ENCODE measurements around the gene MADD. TPM values are rescaled to one million over a fixed set of nuclear protein-coding genes. Genes with fewer than 3 reads are reported as not detected.

The MADD gene
- total RNA-seq, 2 donors from 2014 or later, result 155 to 209 TPM

DNA sequence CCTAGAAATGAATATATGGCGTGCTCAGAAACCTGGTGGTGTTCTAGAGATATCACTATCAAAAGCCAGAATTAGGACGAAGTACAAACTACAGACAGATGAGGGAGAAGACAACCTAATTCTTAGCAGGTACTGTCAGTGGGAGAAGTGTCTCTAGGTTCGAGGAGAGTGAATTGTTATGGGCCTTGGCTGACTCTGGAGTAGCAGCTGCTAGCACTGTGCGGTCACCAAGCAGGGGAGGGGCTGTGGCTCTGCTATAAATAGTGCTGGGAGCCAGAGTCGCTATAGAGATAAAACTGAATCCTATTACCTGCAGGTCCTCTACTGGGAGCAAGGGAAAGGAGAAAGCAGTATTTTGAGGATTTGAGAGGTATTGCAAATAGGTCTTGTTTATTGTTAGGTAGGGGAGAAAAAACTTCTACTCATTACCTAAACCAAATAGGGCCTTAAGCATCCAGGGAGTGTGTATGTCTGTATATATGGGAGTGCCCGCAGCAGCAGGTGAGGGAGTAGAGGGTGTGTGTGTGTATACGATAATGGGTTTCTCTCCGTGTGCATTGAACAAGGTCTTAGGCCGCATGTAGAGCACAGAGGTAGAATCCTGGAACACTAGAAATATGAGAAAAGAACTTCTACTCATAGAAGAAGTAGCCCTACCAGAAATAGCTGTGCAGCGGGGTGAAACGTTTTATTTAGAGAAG, 2.2 kb downstream of the MADD start:
- H3K27ac Mint-ChIP-seq, result peak overlapping the region; percentile 93
- no peaks in the 10 kb centered on the region for H3K36me3 Mint-ChIP-seq (ENCODE audit: low read depth)
- H3K27me3 Mint-ChIP-seq, result no peaks in the 10 kb centered on the region
- DNase-seq (no peak), ATAC-seq (no peak)
- peak overlapping the region; percentile 75 for H3K4me3 Mint-ChIP-seq
- no peaks in the 10 kb centered on the region for H3K9me3 ChIP-seq (ENCODE audit: control insufficient read depth, low read length, poor library complexity, severe bottlenecking)
- peaks cover 43% of the 10 kb centered on the region for H3K4me1 Mint-ChIP-seq

DNA sequence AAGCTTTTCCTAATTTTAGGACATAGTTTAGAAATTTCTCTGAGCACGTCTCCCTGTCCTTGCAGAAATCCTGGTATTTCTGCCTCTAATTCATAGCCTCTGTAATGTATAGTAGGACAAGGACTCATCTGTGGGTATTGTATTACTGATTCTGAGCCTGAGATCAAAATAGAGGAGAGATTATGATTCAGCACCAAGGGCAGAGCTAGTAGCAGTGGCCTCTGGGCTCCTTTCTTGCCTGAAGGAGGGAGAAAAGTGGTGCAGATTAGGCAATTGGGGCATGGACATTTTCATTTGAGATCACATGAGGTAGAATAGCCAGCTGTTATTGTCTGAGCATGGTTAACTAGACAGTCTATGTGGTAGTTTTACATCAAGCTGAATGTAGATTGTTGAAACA, 2.8 kb downstream of the MADD start:
- H3K36me3 Mint-ChIP-seq (ENCODE audit: low read depth), result no peaks in the 10 kb centered on the region
- no peaks in the 10 kb centered on the region for H3K9me3 ChIP-seq (ENCODE audit: control insufficient read depth, low read length, poor library complexity, severe bottlenecking)
- ATAC-seq (no peak), DNase-seq (no peak)
- H3K4me1 Mint-ChIP-seq, result peaks cover 43% of the 10 kb centered on the region
- H3K27me3 Mint-ChIP-seq, result no peaks in the 10 kb centered on the region
- peak overlapping the region; percentile 56 for H3K27ac Mint-ChIP-seq
- peak overlapping the region; percentile 36 for H3K4me3 Mint-ChIP-seq

DNA sequence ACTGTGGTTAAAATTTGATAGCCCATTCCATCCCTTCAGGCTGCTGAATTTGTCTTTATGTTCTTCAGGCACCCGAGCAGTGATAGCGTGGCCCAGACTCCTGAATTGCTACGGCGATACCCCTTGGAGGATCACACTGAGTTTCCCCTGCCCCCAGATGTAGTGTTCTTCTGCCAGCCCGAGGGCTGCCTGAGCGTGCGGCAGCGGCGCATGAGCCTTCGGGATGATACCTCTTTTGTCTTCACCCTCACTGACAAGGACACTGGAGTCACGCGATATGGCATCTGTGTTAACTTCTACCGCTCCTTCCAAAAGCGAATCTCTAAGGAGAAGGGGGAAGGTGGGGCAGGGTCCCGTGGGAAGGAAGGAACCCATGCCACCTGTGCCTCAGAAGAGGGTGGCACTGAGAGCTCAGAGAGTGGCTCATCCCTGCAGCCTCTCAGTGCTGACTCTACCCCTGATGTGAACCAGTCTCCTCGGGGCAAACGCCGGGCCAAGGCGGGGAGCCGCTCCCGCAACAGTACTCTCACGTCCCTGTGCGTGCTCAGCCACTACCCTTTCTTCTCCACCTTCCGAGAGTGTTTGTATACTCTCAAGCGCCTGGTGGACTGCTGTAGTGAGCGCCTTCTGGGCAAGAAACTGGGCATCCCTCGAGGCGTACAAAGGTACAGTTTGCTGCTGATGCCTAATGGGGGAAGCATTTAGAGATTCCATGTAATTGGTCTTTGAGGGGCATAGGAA, 4.7 kb downstream of the MADD start:
- no peaks in the 10 kb centered on the region for H3K9me3 ChIP-seq (ENCODE audit: control insufficient read depth, low read length, poor library complexity, severe bottlenecking)
- Mint-ChIP-seq H3K4me3 (no peak overlapping the region), H3K27ac (peak overlapping the region; percentile 56), H3K36me3 (ENCODE audit: low read depth) (no peaks in the 10 kb centered on the region), H3K27me3 (no peaks in the 10 kb centered on the region), H3K4me1 (peaks cover 29% of the 10 kb centered on the region)
- no peak for ATAC-seq
- DNase-seq, result no peak

DNA sequence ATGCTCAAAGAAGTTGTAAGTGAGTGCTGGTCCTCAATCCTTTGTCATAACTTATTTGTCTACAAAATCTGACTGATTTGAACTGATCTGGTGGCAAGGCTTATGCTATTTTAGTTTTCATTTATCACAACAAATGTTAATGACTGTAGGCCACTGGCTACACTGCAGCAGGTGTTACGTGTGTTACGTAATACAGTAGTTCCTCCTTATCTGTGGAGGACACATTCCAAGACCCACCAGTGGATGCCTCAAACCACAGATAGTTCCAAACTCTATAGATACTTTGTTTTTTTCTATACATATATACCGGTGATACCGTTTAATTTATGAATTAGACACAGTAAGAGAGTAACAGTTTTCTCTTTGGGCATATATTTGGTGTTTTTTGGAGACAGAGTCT, 7.0 kb downstream of the MADD start:
- H3K4me3 Mint-ChIP-seq, result no peak overlapping the region
- H3K27ac Mint-ChIP-seq, result no peak overlapping the region
- ATAC-seq, result no peak
- peaks cover 19% of the 10 kb centered on the region for H3K4me1 Mint-ChIP-seq
- DNase-seq, result no peak
- peaks cover 4% of the 10 kb centered on the region for H3K36me3 Mint-ChIP-seq (ENCODE audit: low read depth)
- H3K9me3 ChIP-seq (ENCODE audit: control insufficient read depth, low read length, poor library complexity, severe bottlenecking), result no peaks in the 10 kb centered on the region
- H3K27me3 Mint-ChIP-seq, result no peaks in the 10 kb centered on the region

- Mint-ChIP-seq H3K36me3 (ENCODE audit: low read depth) (peaks cover 8% of the 10 kb centered on the region), H3K4me3 (no peak overlapping the region), H3K27ac (no peak overlapping the region), H3K27me3 (no peaks in the 10 kb centered on the region), H3K4me1 (peaks cover 10% of the 10 kb centered on the region)
- H3K9me3 ChIP-seq (ENCODE audit: control insufficient read depth, low read length, poor library complexity, severe bottlenecking), result no peaks in the 10 kb centered on the region
- DNase-seq (no peak), ATAC-seq (no peak)
These were observed 8.1 kb downstream of the MADD start for GRCh38 chr11:47278058-47278457.

GRCh38 chr11:47278769-47279168, 8.8 kb downstream of the MADD start:
- no peak for DNase-seq
- Mint-ChIP-seq H3K4me1 (peaks cover 10% of the 10 kb centered on the region), H3K36me3 (ENCODE audit: low read depth) (peaks cover 8% of the 10 kb centered on the region), H3K27ac (no peak overlapping the region), H3K27me3 (no peaks in the 10 kb centered on the region), H3K4me3 (no peak overlapping the region)
- no peak for ATAC-seq
- no peaks in the 10 kb centered on the region for H3K9me3 ChIP-seq (ENCODE audit: control insufficient read depth, low read length, poor library complexity, severe bottlenecking)

- Mint-ChIP-seq H3K4me3 (no peak overlapping the region), H3K4me1 (peaks cover 12% of the 10 kb centered on the region), H3K36me3 (ENCODE audit: low read depth) (peaks cover 12% of the 10 kb centered on the region), H3K27me3 (no peaks in the 10 kb centered on the region), H3K27ac (no peak overlapping the region)
- DNase-seq, result no peak
- no peaks in the 10 kb centered on the region for H3K9me3 ChIP-seq (ENCODE audit: control insufficient read depth, low read length, poor library complexity, severe bottlenecking)
- ATAC-seq, result no peak
These were observed 10.2 kb downstream of the MADD start for GRCh38 chr11:47280099-47280498.

DNA sequence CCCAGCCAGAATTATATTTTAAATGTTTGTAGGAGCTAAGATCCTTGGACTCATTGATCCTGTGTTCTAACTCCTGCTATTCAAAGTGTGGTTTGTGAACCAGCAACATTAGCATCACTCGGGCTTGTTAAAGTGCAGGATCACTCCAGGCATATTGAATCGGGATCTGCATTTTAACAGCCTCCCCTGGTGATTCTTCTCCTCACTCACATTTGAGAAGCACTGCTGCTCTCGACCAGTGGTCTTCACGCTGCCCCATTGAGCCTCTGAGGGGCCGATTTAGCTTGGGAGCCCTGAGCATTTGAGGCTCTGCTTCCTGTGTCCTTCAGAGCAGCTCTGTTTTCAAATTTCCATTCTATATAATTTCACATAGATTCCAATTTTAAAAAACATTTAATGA, 10.9 kb downstream of the MADD start:
- peaks cover 15% of the 10 kb centered on the region for H3K36me3 Mint-ChIP-seq (ENCODE audit: low read depth)
- peaks cover 9% of the 10 kb centered on the region for H3K4me1 Mint-ChIP-seq
- no peak overlapping the region for H3K27ac Mint-ChIP-seq
- no peaks in the 10 kb centered on the region for H3K9me3 ChIP-seq (ENCODE audit: control insufficient read depth, low read length, poor library complexity, severe bottlenecking)
- H3K4me3 Mint-ChIP-seq, result no peak overlapping the region
- DNase-seq (no peak), ATAC-seq (no peak)
- no peaks in the 10 kb centered on the region for H3K27me3 Mint-ChIP-seq

GRCh38 chr11:47282462-47282861, 12.5 kb downstream of the MADD start:
- H3K27ac Mint-ChIP-seq, result no peak overlapping the region
- H3K4me3 Mint-ChIP-seq, result no peak overlapping the region
- ATAC-seq, result no peak
- H3K27me3 Mint-ChIP-seq, result no peaks in the 10 kb centered on the region
- H3K36me3 Mint-ChIP-seq (ENCODE audit: low read depth), result peaks cover 15% of the 10 kb centered on the region
- H3K9me3 ChIP-seq (ENCODE audit: control insufficient read depth, low read length, poor library complexity, severe bottlenecking), result no peaks in the 10 kb centered on the region
- H3K4me1 Mint-ChIP-seq, result peaks cover 6% of the 10 kb centered on the region
- no peak for DNase-seq

DNA sequence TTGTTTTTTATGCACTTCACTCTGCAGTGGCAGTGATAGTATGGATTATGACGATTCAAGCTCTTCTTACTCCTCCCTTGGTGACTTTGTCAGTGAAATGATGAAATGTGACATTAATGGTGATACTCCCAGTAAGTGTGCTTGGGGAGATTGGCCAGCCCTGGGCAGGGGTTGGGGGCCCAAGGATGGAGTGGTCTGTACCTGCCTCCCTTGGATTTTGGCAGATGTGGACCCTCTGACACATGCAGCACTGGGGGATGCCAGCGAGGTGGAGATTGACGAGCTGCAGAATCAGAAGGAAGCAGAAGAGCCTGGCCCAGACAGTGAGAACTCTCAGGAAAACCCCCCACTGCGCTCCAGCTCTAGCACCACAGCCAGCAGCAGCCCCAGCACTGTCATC, 14.2 kb downstream of the MADD start:
- ATAC-seq, result no peak
- peaks cover 15% of the 10 kb centered on the region for H3K36me3 Mint-ChIP-seq (ENCODE audit: low read depth)
- no peaks in the 10 kb centered on the region for H3K27me3 Mint-ChIP-seq
- peaks cover 6% of the 10 kb centered on the region for H3K4me1 Mint-ChIP-seq
- peak overlapping the region; percentile 21 for H3K4me3 Mint-ChIP-seq
- no peaks in the 10 kb centered on the region for H3K9me3 ChIP-seq (ENCODE audit: control insufficient read depth, low read length, poor library complexity, severe bottlenecking)
- no peak for DNase-seq
- no peak overlapping the region for H3K27ac Mint-ChIP-seq

GRCh38 chr11:47285969-47286770, 16.2 kb downstream of the MADD start:
- H3K4me3 Mint-ChIP-seq, result no peak overlapping the region
- H3K27me3 Mint-ChIP-seq, result no peaks in the 10 kb centered on the region
- DNase-seq, result no peak
- no peaks in the 10 kb centered on the region for H3K9me3 ChIP-seq (ENCODE audit: control insufficient read depth, low read length, poor library complexity, severe bottlenecking)
- no peak for ATAC-seq
- peaks cover 7% of the 10 kb centered on the region for H3K4me1 Mint-ChIP-seq
- peaks cover 18% of the 10 kb centered on the region for H3K36me3 Mint-ChIP-seq (ENCODE audit: low read depth)
- no peak overlapping the region for H3K27ac Mint-ChIP-seq

DNA sequence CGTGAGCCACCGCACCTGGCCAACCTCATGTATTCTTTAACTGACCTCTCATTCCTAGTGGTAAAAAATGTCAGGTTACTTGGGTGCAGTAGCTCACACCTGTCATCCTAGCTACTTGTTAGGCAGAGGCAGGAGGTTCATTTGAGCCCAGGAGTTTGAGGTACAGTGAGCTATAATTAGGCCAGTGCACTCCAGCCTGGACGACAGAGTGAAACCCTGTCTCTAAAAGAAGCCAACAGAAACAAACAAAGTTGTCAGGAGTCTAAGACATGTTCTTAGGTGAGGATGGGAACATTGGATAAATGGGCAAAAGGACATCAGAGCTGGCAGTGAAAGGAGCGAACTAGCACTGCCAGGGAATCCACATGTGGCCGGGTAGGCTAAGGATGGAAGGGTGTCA, 18.1 kb downstream of the MADD start:
- peaks cover 17% of the 10 kb centered on the region for H3K36me3 Mint-ChIP-seq (ENCODE audit: low read depth)
- no peaks in the 10 kb centered on the region for H3K9me3 ChIP-seq (ENCODE audit: control insufficient read depth, low read length, poor library complexity, severe bottlenecking)

DNA sequence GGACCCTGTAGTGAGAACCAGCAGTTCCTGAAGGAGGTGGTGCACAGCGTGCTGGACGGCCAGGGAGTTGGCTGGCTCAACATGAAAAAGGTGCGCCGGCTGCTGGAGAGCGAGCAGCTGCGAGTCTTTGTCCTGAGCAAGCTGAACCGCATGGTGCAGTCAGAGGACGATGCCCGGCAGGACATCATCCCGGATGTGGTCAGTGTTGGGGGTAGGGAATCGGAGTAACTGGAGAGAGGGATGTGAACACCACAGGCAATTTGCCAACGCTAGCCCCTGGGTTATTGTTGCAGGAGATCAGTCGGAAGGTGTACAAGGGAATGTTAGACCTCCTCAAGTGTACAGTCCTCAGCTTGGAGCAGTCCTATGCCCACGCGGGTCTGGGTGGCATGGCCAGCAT, 19.9 kb downstream of the MADD start:
- Mint-ChIP-seq H3K27me3 (no peaks in the 10 kb centered on the region), H3K27ac (no peak overlapping the region), H3K36me3 (ENCODE audit: low read depth) (peaks cover 12% of the 10 kb centered on the region), H3K4me1 (peaks cover 5% of the 10 kb centered on the region), H3K4me3 (peak overlapping the region; percentile 31)
- DNase-seq (no peak), ATAC-seq (no peak)
- no peaks in the 10 kb centered on the region for H3K9me3 ChIP-seq (ENCODE audit: control insufficient read depth, low read length, poor library complexity, severe bottlenecking)

More for the DNA sequence above, 18.1 kb downstream of the MADD start:
- DNase-seq, result no peak
- ATAC-seq, result no peak
- Mint-ChIP-seq H3K27me3 (no peaks in the 10 kb centered on the region), H3K4me3 (no peak overlapping the region), H3K4me1 (peaks cover 9% of the 10 kb centered on the region), H3K27ac (no peak overlapping the region)
